Stimulated activated CD4-positive, alpha-beta T cell treated with anti-CD3 and anti-CD28 coated beads, Interleukin-1b, Interleukin-23, amount 100 ng/mL, for 4 hours (primary cell): ENCODE results near the gene C19orf47.

Experiments
- DNase-seq, 2 donors: peaks; one replicate each; pipeline ENCODE4 v3.0.0-alpha.2; 2020; ENCODE audit warnings: low read depth in 2 of 2

Gene C19orf47

DNA sequence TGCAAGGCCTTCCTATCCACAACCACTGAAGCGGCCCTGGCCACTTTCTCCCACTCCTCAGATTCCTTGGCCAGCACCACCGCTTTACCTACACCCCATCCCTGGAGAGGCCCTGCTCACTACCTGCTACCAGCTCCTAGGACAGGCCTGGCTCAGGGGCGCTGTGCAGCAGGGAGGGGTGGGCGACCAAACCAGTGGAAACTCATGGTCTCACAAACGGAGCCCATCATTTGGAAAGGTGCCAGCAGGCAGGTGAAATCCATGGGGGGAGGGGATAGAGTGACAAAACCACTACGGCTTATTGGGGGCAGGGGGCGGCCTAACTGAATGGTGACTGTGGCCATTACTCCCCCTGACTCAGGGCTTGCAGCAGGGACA, 27.6 kb downstream of the C19orf47 start:
- no peak for DNase-seq

DNA sequence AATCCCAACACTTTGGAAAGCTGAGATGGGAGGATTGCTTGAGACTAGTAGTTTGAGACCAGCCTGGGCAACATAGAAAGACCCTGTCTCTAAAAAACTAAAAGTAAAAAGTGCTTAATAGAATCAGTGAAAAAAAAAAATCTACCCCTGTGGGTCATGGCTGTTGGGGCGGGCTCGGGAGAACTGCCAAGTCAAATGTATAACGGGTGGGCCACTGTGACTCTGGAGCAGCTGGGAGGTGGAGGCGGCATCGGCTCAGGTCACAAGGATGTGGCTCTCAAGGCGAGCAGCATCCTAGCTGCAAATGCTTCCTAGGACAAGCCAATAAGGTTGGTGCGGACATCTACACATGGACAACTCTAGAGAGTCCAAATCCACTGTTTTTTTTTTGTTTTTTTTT, 30.9 kb downstream of the C19orf47 start:
- no peak for DNase-seq

- no peak for DNase-seq
Measured at GRCh38 chr19:40315812-40316470, 32.3 kb downstream of the C19orf47 start.

DNA sequence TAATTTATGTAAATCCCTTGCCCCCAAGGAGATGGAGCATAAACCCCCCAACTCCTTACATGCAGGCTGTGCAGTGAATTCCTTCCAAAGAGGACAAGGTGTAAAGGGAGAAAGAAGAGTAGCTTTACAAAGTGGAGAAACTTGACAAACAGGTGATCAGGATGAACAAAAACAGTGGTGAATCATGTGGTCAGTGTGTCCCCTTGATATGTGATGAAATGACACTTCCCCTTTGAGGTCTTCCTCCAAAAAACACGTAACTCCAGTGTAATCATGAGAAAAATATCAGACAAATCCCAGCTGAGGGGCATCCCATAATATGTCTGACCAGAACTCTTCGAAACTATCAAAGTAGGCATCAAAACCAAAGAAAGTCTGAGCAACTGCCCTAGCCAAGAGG, 33.5 kb downstream of the C19orf47 start:
- DNase-seq = no peak

- no peak for DNase-seq
Measured at GRCh38 chr19:40313229-40313983, 34.8 kb downstream of the C19orf47 start.

- DNase-seq = no peak
Measured at GRCh38 chr19:40312533-40312932, 35.7 kb downstream of the C19orf47 start.

DNA sequence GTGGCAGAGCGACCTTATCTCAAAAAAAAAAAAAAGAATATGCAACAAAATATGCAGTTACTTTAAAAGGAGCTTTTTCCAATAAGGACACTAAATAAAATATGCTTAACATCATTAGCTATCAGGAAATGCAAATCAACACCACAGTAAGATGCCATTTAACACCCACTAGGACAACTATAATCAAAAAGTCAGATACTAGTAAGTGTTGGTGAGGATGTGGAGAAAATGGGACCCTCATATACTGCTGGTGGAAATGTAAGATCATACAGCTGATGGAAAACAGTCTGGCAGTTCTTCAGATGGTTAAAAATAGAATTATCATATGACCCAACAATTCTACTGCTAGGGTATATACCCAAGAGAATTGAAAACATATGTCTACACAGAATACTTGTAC, 38.5 kb downstream of the C19orf47 start:
- no peak for DNase-seq

DNA sequence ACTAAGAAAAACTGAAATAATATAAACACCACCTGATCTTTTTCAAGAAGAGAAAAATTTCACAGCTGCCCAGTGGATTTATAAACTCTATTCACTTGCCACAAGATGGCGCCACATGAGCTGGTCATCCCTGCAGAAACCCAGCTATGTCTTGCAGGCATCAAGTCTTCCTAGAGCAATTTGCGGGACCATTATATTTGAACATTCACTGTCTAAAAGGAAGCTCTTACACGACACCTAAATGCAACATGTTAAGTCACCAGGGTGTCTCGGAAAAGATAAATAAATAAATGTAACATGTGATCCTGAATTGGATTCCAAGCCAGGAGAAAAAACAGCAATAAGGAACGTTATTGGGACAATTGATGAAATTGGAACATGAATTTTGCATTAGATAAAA, 42.8 kb downstream of the C19orf47 start:
- peak; percentile 54 to 65 for DNase-seq

DNA sequence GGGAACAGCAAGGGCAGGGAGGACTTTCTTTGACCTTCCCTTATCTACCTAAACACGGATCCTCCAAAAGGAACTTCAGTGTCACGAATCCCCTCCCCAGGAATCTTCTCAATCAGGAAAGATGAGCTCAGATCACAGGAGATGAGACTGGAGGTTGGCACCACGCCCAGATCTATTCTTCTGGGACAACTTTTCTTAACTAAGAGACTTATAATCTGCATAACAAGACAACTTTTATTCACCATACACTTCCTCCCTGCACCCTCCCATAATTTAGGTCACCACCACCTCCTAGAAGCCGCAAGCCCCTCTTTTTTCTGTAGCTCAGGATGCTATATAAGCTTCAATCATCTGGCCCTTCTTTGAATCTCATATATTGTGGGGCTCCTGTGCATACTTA, 43.9 kb downstream of the C19orf47 start:
- DNase-seq = no peak

- DNase-seq = no peak
Measured at GRCh38 chr19:40303765-40304164, 44.4 kb downstream of the C19orf47 start.

- DNase-seq = no peak
Measured at GRCh38 chr19:40302224-40303011, 45.8 kb downstream of the C19orf47 start.

DNA sequence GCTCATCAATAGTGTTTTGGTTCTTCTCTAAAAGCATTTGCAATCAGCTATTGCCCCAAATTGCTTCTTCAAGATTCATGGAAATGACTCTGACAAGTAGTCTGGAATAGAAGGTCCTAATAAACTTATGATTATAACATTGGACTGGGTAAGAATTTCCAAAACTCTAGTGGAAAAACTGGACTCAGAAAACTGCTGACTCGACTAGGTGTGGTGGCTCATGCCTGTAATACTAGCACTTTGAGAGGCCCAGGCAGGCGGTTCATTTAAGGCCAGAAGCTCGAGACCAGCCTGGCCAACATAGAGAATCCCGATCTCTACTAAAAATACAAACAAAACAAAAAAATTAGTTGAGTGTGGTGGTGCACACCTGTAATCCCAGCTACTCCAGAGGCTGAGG, 47.5 kb downstream of the C19orf47 start:
- no peak for DNase-seq

GRCh38 chr19:40298026-40298425, 50.2 kb downstream of the C19orf47 start:
- no peak for DNase-seq

DNA sequence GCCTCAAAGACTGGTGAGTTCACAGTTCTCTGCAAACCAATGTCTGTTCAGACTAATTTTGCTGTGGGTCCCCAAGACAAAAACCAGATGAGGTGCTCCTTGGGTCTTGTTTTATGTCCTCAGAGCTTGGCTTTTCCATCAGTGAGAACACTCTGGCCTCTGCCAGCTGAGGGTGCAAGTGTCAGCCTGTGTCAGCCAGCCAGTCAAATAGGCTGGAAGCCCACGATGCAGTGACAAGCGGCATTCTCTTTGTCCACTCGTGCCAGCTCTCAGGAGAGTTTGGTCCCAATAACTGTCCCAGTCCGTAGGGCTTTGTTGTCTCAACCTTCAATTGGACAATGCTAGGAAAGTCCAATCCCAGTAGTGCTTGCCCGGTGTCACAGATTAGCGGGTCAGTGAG, 53.6 kb downstream of the C19orf47 start:
- DNase-seq = no peak

DNA sequence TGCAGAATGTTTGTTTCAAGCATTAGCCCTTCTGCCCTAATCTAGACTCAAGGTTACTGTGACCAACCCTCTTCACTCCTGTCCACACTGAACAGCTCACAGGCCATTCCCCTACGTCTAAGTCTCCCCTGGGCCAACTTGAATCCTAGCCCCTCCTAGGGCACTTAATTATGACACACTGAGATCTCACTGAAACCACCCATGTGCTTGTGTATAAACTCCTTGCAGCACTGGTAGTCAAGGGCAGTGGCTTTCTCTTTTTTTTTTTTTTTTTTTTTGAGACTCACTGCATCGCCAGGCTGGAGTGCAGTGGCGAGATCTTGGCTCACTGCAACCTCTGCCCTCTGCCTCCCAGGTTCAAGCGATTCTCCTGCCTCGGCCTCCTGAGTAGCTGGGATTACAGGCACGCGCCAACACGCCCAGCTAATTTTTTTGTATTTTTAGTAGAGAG, 61.2 kb downstream of the C19orf47 start:
- DNase-seq = no peak

GRCh38 chr19:40286235-40286970, 61.8 kb downstream of the C19orf47 start:
- no peak for DNase-seq

DNA sequence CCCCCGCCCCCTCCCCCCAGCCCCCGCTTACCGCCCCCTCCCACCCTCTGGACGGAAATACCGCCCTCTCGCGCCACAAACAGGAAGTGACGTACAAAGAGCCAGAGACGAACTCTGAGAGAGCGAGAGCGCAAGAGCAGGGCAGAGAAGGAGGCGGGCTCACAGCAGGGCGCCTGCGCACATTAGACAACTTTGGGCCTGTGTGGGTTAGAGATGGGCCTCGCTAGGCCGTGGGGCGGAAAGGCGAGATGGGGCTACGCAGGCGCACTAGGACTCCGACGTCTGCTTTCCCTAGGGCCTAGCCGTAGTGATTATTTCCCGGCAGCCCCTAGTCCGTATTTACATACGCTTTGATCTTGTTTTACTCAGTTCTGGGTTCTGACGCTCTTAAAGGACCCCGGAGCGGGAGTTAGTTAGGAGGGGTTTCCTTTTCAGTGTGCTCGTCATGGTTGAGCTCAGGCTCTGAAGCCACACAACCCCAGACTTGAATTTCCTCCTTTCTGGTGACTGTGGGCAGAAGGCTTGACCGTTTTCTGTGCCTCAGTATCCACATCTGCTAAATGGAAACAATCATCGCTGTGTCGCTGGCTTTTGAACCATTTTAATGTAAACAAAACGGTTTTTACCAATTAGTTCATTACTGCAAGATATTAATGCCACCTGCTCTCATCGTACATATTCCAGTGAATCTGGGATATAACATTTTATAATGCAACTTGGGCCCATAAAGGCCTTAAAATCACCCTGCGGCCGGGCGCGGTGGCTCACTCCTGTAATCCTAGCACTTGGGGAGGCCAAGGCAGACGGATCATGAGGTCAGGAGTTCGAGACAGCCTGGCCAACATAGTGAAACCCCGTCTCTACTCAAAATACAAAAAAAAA, 62.6 kb downstream of the C19orf47 start:
- peak; percentile 91 to 95 for DNase-seq

DNA sequence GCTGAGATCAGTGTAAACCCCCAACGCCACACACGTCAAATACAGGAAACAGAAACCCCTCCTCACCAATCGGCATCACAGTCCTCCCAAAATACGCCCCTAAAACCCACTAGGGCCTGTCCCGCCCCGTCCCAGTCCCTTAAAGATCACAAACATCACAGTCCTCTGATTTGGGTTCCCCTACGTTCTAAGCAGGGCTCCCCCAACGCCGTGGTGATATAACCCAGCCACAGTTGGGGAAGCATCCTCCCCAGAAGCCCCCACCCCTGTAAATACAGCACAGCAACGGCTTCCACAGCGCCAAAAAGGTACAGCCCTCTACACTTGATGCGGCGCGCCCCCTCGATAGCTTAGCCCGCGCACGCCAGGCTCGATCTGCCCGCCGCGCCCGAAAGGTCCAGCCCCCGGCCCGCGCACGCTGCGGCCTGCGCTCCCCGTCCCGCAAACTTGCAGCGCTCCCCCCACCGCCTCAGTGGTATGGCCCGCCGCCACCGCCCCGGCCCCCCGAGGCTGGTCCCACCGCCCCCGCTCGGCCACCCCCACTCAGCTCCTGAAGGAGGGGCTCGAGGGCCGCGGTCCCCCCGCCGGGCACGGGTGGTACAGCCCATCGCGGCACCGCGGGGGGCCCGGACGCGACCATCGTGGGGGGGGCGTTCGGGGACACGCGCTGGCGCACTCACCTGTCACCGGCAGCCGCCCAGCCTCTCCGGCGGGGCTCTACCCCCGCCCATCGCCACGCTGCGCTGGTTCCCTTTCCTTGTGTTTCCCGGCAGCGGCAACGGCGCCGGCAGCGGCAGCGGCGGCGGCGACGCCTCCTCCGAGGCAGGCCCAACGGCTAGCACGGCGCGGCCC, 63.5 kb downstream of the C19orf47 start, which contains the start of gene AKT2:
Gene AKT2, minus strand, starts transcription at position 845 of the 852 bp plus-strand sequence. CDS start 20,078 bp downstream, outside the sequence.
- DNase-seq = peak; percentile 63 to 66

DNA sequence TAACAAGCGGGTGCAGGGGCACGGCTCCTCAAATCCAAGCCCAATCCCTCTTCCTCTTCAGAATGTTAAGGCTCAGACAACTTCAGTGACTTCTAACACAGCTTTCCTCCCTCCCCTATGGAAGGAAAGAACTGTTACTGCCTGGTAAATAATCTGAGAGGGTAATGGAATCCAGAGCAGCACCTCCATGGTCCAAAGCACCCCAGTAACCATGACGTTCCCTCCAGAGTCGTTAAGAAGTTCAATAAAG, 64.0 kb downstream of the C19orf47 start:
- no peak for DNase-seq
